CD4-positive, CD25-positive, alpha-beta regulatory T cell (primary cell): ENCODE measurements around the gene FRRS1L. TPM values are rescaled to one million over a fixed set of nuclear protein-coding genes. Genes with fewer than 3 reads are reported as not detected.

Experiments
- polyA plus RNA-seq, 4 donors: library from polyadenylated mRNA; unstranded; fragments of 300-500 nt; fragmentation: Illumina TruSeq; gene quantifications; one replicate each; pipeline ENCODE4 v1.2.3, GENCODE V29; 2021
- total RNA-seq: library from RNA; stranded (reverse); gene quantifications from one replicate; pipeline ENCODE4 v1.2.3, GENCODE V29; 2022

Gene FRRS1L
- total and polyA plus RNA-seq, 5 donors from 2014 or later: not detected

Other genes starting within 250 kb of the FRRS1L start
- gene ELP1, start 233.1 kb downstream of the FRRS1L start, total RNA-seq: 24.9 TPM
- 10 to 100 TPM; 13.7 to 21.9 (median 18.2) TPM for gene ELP1, start 233.1 kb downstream of the FRRS1L start, polyA plus RNA-seq
- 6.2 TPM for gene ABITRAM, start 232.8 kb downstream of the FRRS1L start, total RNA-seq
- 10 to 100 TPM; 12.7 to 21.4 (median 14.7) TPM for gene ABITRAM, start 232.8 kb downstream of the FRRS1L start, polyA plus RNA-seq
- gene CTNNAL1, start 153.8 kb downstream of the FRRS1L start, total RNA-seq: 10.6 TPM
- gene CTNNAL1, start 153.8 kb downstream of the FRRS1L start, polyA plus RNA-seq: 10 to 100 TPM in 1 of 4 donors, 1 to 10 TPM in 3; 2.2 to 10.1 (median 5.4) TPM
- gene TMEM245, start 47.3 kb downstream of the FRRS1L start, total RNA-seq: 33.7 TPM
- gene TMEM245, start 47.3 kb downstream of the FRRS1L start, polyA plus RNA-seq: 10 to 100 TPM; 22.6 to 36.9 (median 27.6) TPM
- not detected for gene EPB41L4B, start 153.8 kb upstream of the FRRS1L start, total RNA-seq
- gene EPB41L4B, start 153.8 kb upstream of the FRRS1L start, polyA plus RNA-seq: not detected